HEK293 (cell line): ENCODE data around the gene PTPRN2.
"Not testable (repeated sequence)": the region's sequence is repeated elsewhere in the genome, so short reads cannot be mapped to it uniquely, and the experiment has no call there.

Experiments used
- CTCF ChIA-PET: fragments of 350-600 bp; formaldehyde crosslinking; extraction: SDS; loops from one replicate; lab custom pipeline; 2021; ENCODE audit warnings: antibody characterized with exemption; lab: Yijun Ruan, JAX
- POLR2A ChIA-PET: fragments of 300-600 bp; formaldehyde crosslinking; extraction: SDS; loops from one replicate; lab custom pipeline; 2020; ENCODE audit warnings: antibody characterized with exemption, inconsistent platforms; lab: Yijun Ruan, JAX
- H3K27ac ChIP-seq: fragments of 200-500 bp; sonication (Bioruptor generic); 2 replicates; pipeline ENCODE4 v1.5.1; 2014; ENCODE audit warnings: low read depth, low read length, control low read depth, inconsistent platforms; ENCODE audit errors: extremely low read depth
- H3K36me3 ChIP-seq, 2 experiments: fragments of 200-500 bp in 1 of 2; sonication (Bioruptor generic) in 1 of 2; 1 replicate in 1 of 2; 2 replicates in 1 of 2; pipeline ENCODE4 v1.5.1; 2014 to 2017; ENCODE audit warnings: inconsistent platforms in 2 of 2, low read length in 2 of 2; ENCODE audit not compliant: control insufficient read depth in 2 of 2, insufficient read depth in 1 of 2
- H3K4me1 ChIP-seq: fragments of 200-500 bp; sonication (Bioruptor generic); 2 replicates; pipeline ENCODE4 v1.5.1; 2014; ENCODE audit warnings: mild to moderate bottlenecking, low read length, inconsistent platforms; ENCODE audit not compliant: control insufficient read depth, insufficient read depth
- H3K4me3 ChIP-seq: 2 replicates; pipeline ENCODE4 v1.5.1; 2011; ENCODE audit warnings: low read depth, mild to moderate bottlenecking, control low read depth, low read length, moderate library complexity
- H3K9me3 ChIP-seq: fragments of 200-500 bp; sonication (Bioruptor generic); 2 replicates; pipeline ENCODE4 v1.5.1; 2014; ENCODE audit warnings: low read depth, low read length, inconsistent platforms; ENCODE audit not compliant: control insufficient read depth, insufficient read depth
- GFI1B ChIP-seq: fragments of 450-650 bp; formaldehyde crosslinking; IDR thresholded peaks from 2 replicates; pipeline ENCODE4 v1.5.1; 2016; ENCODE audit warnings: missing biosample characterization, missing genetic modification characterization
- GLIS1 ChIP-seq: fragments of 450-650 bp; formaldehyde crosslinking; IDR thresholded peaks from 2 replicates; pipeline ENCODE4 v1.5.1; 2016; ENCODE audit warnings: missing biosample characterization, missing genetic modification characterization
- HOXA7 ChIP-seq: sonication (generic); formaldehyde crosslinking; IDR thresholded peaks from 2 replicates; pipeline ENCODE4 v1.8.1; 2022; ENCODE audit warnings: missing genetic modification reagents, borderline replicate concordance
- SCRT2 ChIP-seq: fragments of 450-650 bp; formaldehyde crosslinking; IDR thresholded peaks from 2 replicates; pipeline ENCODE4 v1.5.1; 2016; ENCODE audit warnings: missing biosample characterization, missing genetic modification characterization
- SP2 ChIP-seq: fragments of 450-650 bp; formaldehyde crosslinking; IDR thresholded peaks from 2 replicates; pipeline ENCODE4 v1.5.1; 2016; ENCODE audit warnings: missing biosample characterization, missing genetic modification characterization
- SP7 ChIP-seq: fragments of 450-650 bp; formaldehyde crosslinking; IDR thresholded peaks from 2 replicates; pipeline ENCODE4 v1.5.1; 2016; ENCODE audit warnings: missing biosample characterization, missing genetic modification characterization
- TCF7L2 ChIP-seq: IDR thresholded peaks from 2 replicates; pipeline ENCODE4 v1.6.1; 2011; ENCODE audit warnings: low read depth, mild to moderate bottlenecking, inconsistent platforms, low read length, moderate library complexity, borderline replicate concordance
- ZBTB6 ChIP-seq: fragments of 450-650 bp; formaldehyde crosslinking; IDR thresholded peaks from 2 replicates; pipeline ENCODE4 v1.5.1; 2017; ENCODE audit warnings: missing biosample characterization, missing genetic modification characterization
- ZFP37 ChIP-seq: fragments of 450-650 bp; formaldehyde crosslinking; IDR thresholded peaks from 2 replicates; pipeline ENCODE4 v1.5.1; 2016; ENCODE audit warnings: missing biosample characterization, missing genetic modification characterization
- ZNF157 ChIP-seq: fragments of 450-650 bp; formaldehyde crosslinking; IDR thresholded peaks from 2 replicates; pipeline ENCODE4 v1.5.1; 2016; ENCODE audit warnings: missing biosample characterization, missing genetic modification characterization
- ZNF169 ChIP-seq: fragments of 450-650 bp; formaldehyde crosslinking; IDR thresholded peaks from 2 replicates; pipeline ENCODE4 v1.5.1; 2016; ENCODE audit warnings: missing biosample characterization, missing genetic modification characterization
- ZNF175 ChIP-seq: fragments of 450-650 bp; formaldehyde crosslinking; IDR thresholded peaks from 2 replicates; pipeline ENCODE4 v1.5.1; 2016; ENCODE audit warnings: missing biosample characterization, missing genetic modification characterization
- ZNF26 ChIP-seq: fragments of 450-650 bp; formaldehyde crosslinking; IDR thresholded peaks from 2 replicates; pipeline ENCODE4 v1.5.1; 2016; ENCODE audit warnings: missing biosample characterization, missing genetic modification characterization
- ZNF433 ChIP-seq: fragments of 450-650 bp; formaldehyde crosslinking; IDR thresholded peaks from 2 replicates; pipeline ENCODE4 v1.5.1; 2016; ENCODE audit warnings: missing biosample characterization, missing genetic modification characterization, low read depth
- ZNF501 ChIP-seq: fragments of 450-650 bp; formaldehyde crosslinking; IDR thresholded peaks from 2 replicates; pipeline ENCODE4 v1.5.1; 2016; ENCODE audit warnings: missing biosample characterization, missing genetic modification characterization
- ZNF585B ChIP-seq: fragments of 450-650 bp; formaldehyde crosslinking; IDR thresholded peaks from 2 replicates; pipeline ENCODE4 v1.5.1; 2016; ENCODE audit warnings: missing biosample characterization, missing genetic modification characterization
- ZNF596 ChIP-seq: fragments of 450-650 bp; IDR thresholded peaks from 2 replicates; pipeline ENCODE4 v1.5.0; 2018; ENCODE audit warnings: missing biosample characterization, mild to moderate bottlenecking, missing genetic modification characterization, moderate library complexity
- ZNF677 ChIP-seq: fragments of 450-650 bp; IDR thresholded peaks from 2 replicates; pipeline ENCODE4 v1.5.0; 2018; ENCODE audit warnings: missing biosample characterization, mild to moderate bottlenecking, missing genetic modification characterization, moderate library complexity
- ZNF776 ChIP-seq: fragments of 450-650 bp; formaldehyde crosslinking; IDR thresholded peaks from 2 replicates; pipeline ENCODE4 v1.5.0; 2017; ENCODE audit warnings: missing biosample characterization, missing genetic modification characterization, borderline replicate concordance
- TF ChIP-seq, protein P1 (sequence below): fragments of 450-650 bp; formaldehyde crosslinking; IDR thresholded peaks from 2 replicates; pipeline ENCODE4 v1.5.1; 2016; ENCODE audit warnings: missing biosample characterization, missing genetic modification characterization, borderline replicate concordance
- TF ChIP-seq, protein P2 (sequence below): fragments of 450-650 bp; formaldehyde crosslinking; IDR thresholded peaks from 2 replicates; pipeline ENCODE4 v1.5.1; 2016; ENCODE audit warnings: missing biosample characterization, missing genetic modification characterization

Gene PTPRN2

GRCh38 chr7:158351051-158351450 lies 236.6 kb downstream of the PTPRN2 start (continued):
- TF ChIP-seq ZNF596 (no peak), GFI1B (tag by site-specific recombination) (no peak), ZNF585B (tag by site-specific recombination) (no peak)
- TF ChIP-seq, protein P1, sequence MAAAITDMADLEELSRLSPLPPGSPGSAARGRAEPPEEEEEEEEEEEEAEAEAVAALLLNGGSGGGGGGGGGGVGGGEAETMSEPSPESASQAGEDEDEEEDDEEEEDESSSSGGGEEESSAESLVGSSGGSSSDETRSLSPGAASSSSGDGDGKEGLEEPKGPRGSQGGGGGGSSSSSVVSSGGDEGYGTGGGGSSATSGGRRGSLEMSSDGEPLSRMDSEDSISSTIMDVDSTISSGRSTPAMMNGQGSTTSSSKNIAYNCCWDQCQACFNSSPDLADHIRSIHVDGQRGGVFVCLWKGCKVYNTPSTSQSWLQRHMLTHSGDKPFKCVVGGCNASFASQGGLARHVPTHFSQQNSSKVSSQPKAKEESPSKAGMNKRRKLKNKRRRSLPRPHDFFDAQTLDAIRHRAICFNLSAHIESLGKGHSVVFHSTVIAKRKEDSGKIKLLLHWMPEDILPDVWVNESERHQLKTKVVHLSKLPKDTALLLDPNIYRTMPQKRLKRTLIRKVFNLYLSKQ (tag by site-specific recombination), result no peak

DNA sequence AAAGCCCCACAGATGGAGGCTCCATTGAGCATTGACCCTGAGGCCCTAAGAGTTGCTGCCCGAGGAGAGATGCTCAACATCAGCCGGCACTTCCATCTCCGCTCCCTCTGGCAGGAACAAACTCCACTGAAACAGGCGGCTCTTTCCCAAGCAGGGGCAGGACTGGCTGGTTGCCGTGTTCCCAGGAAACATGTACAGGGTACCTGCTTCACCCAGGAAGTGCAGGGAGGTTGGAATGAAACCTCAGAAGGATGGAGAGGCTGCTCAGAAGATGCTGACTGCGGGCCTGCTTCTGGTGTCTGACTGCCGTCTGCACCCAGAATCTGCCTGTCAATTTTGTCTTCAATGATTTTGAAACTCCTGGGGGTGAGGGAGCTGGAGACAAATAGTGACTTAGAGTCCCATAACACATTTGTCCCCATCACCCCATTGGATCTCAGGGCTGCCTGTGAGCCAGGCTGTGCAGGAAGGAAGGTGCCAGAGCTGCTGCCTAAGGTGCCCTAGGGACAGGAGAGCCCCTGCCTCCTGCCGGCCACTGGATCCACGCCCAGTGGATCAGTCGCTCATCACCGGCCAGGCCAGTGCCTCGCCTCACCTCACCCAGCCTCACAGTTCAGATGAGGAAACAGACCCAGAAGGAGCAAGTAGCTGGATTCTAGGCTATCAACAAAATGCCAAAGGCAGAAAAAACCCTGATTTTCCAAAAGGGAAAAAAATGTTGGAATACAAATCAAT lies 237.3 kb downstream of the PTPRN2 start:
- no peaks in the 10 kb centered on the region for H3K4me1 ChIP-seq
- H3K4me3 ChIP-seq, result no peak overlapping the region
- no peaks in the 10 kb centered on the region for H3K9me3 ChIP-seq
- ChIA-PET CTCF (interaction anchor here (0.7 kb wide), 1 partner anchor 54 kb away, joined by 3 read pairs; no protein-coding TSS in a partner anchor), POLR2A (no interaction called here)
- H3K27ac ChIP-seq, result no peak overlapping the region
- no peaks in the 10 kb centered on the region for H3K36me3 ChIP-seq
- no peak for TF ChIP-seq GLIS1
- no peak for TF ChIP-seq SP7 (tag by site-specific recombination)
- TF ChIP-seq ZFP37 (tag by site-specific recombination), result no peak
- TF ChIP-seq SP2, result no peak
- no peak for TF ChIP-seq ZNF175
- TF ChIP-seq ZNF501 (tag by site-specific recombination), result no peak
- TF ChIP-seq ZNF157, result no peak
- no peak for TF ChIP-seq HOXA7 (CRISPR knock-in tag)
- TF ChIP-seq ZNF677 (tag by site-specific recombination), result no peak
- no peak for TF ChIP-seq ZNF776 (tag by site-specific recombination)
- no peak for TF ChIP-seq ZNF169 (tag by site-specific recombination)
- no peak for TF ChIP-seq ZBTB6 (tag by site-specific recombination)
- no peak for TF ChIP-seq ZNF26
- TF ChIP-seq, protein P2, sequence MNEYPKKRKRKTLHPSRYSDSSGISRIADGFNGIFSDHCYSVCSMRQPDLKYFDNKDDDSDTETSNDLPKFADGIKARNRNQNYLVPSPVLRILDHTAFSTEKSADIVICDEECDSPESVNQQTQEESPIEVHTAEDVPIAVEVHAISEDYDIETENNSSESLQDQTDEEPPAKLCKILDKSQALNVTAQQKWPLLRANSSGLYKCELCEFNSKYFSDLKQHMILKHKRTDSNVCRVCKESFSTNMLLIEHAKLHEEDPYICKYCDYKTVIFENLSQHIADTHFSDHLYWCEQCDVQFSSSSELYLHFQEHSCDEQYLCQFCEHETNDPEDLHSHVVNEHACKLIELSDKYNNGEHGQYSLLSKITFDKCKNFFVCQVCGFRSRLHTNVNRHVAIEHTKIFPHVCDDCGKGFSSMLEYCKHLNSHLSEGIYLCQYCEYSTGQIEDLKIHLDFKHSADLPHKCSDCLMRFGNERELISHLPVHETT (tag by site-specific recombination), result no peak
- no peak for TF ChIP-seq SCRT2 (tag by site-specific recombination)
- no peak for TF ChIP-seq TCF7L2

- no peaks in the 10 kb centered on the region for H3K4me1 ChIP-seq
- no peak overlapping the region for H3K27ac ChIP-seq
- no peak for TF ChIP-seq ZNF433 (tag by site-specific recombination)
- TF ChIP-seq GLIS1, result peak; percentile 38; the same call in 1 of the 2 replicates
- H3K36me3 ChIP-seq, result no peaks in the 10 kb centered on the region
- no peaks in the 10 kb centered on the region for H3K9me3 ChIP-seq
- POLR2A ChIA-PET, result no interaction called here
- CTCF ChIA-PET, result no interaction called here
- no peak overlapping the region for H3K4me3 ChIP-seq
Measured at GRCh38 chr7:158348446-158348845, 239.2 kb downstream of the PTPRN2 start.

DNA sequence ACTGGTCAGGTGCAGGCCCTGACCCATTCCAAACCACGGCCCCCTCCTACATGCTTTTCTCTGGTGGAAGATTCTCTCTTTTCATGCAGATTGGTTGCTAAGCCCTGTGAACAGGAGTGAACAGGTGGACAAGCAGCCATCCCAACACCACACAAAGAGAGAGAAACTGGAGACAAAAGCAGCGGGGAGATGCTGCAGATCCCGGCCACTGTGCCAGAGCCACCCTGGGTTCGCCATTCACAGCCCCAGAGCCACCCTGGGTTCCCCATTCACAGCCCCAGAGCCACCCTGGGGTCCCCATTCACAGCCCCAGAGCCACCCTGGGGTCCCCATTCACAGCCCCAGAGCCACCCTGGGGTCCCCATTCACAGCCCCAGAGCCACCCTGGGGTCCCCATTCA lies 239.6 kb downstream of the PTPRN2 start:
- POLR2A ChIA-PET, H3K4me3 ChIP-seq, CTCF ChIA-PET, H3K27ac ChIP-seq, H3K36me3 ChIP-seq, H3K9me3 ChIP-seq, H3K4me1 ChIP-seq: not testable (repeated sequence)
